ENCODE data around the gene BCAS3.

The BCAS3 gene

DNA sequence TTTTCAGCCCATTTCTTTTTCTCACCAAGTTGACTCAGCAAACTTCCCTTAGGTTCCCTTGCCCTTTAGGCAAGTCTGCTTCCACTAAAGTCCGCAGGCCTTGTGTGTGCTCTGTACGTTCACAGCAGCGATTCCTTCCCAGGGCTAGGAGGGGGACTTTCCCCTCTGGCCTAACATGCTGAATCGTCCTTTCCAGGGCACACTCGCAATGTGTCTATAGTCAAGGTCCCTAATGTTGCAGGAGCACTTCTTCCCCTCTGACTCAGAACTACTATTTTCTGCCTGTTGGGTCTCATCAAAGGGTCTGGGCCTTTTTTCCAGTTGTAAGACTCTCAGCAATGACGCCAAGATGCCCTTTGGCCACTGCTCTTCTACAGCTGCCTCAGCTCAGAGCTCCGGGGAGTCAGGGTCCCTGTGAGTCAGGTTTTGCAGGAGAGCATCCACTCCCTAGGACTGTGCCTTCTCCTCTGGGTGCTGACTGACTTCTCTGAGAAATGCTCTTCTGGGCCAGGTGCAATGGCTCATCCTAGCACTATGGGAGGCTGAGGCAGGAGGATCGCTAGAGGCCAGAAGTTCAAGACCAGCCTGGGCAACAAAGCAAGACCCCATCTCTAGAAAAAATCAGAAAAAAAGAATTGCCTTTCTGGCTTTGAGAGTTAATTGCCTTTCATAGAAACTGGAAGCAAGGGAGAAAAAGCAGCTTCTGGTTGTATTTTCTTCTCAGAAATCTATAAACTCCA, 657.6 kb downstream of the BCAS3 start:
- H3K4me3 ChIP-seq (ENCODE audit: low read length), result no peak overlapping the region
- no peaks in the 10 kb centered on the region for H3K9me2 ChIP-seq (replicated peaks; ENCODE audit: control insufficient read depth, low read length)
- H3K79me2 ChIP-seq (ENCODE audit: control insufficient read depth, low read length), result no peaks in the 10 kb centered on the region
- H3K36me3 ChIP-seq (ENCODE audit: control insufficient read depth, low read length), result no peaks in the 10 kb centered on the region
- TF ChIP-seq EZH2phosphoT487 (IDR thresholded peaks at IDR 0.05; ENCODE audit: borderline replicate concordance, low read length) (no peak), CTCF (IDR thresholded peaks at IDR 0.05; ENCODE audit: low read depth, low read length, poor library complexity, severe bottlenecking) (no peak)
- H3K4me2 ChIP-seq (ENCODE audit: low read length), result no peak overlapping the region
- no peak overlapping the region for H3K27ac ChIP-seq (ENCODE audit: low read depth, low read length)
- no peaks in the 10 kb centered on the region for H3K27me3 ChIP-seq (ENCODE audit: control insufficient read depth, low read length)
- H3K9me3 ChIP-seq (ENCODE audit: control insufficient read depth, insufficient read depth, low read length), result no peaks in the 10 kb centered on the region
- H4K20me1 ChIP-seq (ENCODE audit: control insufficient read depth, insufficient read depth, low read depth, low read length), result no peaks in the 10 kb centered on the region
- no peaks in the 10 kb centered on the region for H3K4me1 ChIP-seq (ENCODE audit: control insufficient read depth, low read length)
- no peaks in the 10 kb centered on the region for H3F3A ChIP-seq (ENCODE audit: control insufficient read depth, insufficient read depth)

DNA sequence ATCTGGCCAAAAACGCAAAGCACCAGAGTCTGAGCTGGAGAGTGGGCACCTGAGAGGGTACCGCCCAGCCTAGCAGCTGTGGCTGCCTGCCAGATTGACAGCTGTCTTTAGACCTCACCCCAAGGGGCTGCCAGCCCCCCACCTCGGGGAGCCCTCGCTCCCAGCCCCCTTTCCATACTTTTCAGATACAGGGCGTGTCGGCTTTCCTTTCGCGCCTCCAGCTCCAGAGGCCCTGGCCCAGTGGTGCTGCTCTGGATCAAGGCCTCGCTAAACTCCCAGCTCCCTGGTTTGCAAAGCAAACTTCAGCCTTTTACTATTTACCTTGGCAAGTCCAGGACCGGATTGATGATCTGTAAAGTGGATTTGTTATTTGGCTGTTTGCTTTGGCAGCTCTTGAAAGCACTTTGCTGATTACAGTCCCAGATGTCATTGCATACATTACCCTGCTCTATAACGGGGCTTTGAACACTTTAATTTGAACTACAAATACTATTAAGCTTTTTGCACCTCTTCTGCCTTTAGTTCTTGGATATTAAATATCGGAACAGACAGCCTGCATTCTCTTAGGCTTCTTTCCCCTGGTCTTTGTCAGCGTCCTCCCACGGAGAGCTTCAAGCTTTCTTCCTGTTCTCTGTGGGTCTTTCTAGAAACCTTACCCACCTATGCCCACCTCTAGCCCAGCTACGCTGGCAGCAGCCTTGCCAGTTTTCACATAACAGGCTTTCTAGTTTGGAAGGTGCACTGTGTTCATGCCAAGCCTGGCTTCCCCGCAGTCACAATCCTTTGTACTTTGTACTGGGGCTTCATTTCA, 658.4 kb downstream of the BCAS3 start:
- H3K79me2 ChIP-seq (ENCODE audit: control insufficient read depth, low read length), result no peaks in the 10 kb centered on the region
- TF ChIP-seq CTCF (IDR thresholded peaks at IDR 0.05; ENCODE audit: low read depth, low read length, poor library complexity, severe bottlenecking) (no peak), EZH2phosphoT487 (IDR thresholded peaks at IDR 0.05; ENCODE audit: borderline replicate concordance, low read length) (no peak)
- H3K27me3 ChIP-seq (ENCODE audit: control insufficient read depth, low read length), result no peaks in the 10 kb centered on the region
- no peaks in the 10 kb centered on the region for H3K9me3 ChIP-seq (ENCODE audit: control insufficient read depth, insufficient read depth, low read length)
- H3K4me3 ChIP-seq (ENCODE audit: low read length), result no peak overlapping the region
- no peak overlapping the region for H3K27ac ChIP-seq (ENCODE audit: low read depth, low read length)
- H3F3A ChIP-seq (ENCODE audit: control insufficient read depth, insufficient read depth), result no peaks in the 10 kb centered on the region
- no peaks in the 10 kb centered on the region for H3K36me3 ChIP-seq (ENCODE audit: control insufficient read depth, low read length)
- H4K20me1 ChIP-seq (ENCODE audit: control insufficient read depth, insufficient read depth, low read depth, low read length), result no peaks in the 10 kb centered on the region
- no peaks in the 10 kb centered on the region for H3K9me2 ChIP-seq (replicated peaks; ENCODE audit: control insufficient read depth, low read length)
- no peak overlapping the region for H3K4me2 ChIP-seq (ENCODE audit: low read length)
- no peaks in the 10 kb centered on the region for H3K4me1 ChIP-seq (ENCODE audit: control insufficient read depth, low read length)

DNA sequence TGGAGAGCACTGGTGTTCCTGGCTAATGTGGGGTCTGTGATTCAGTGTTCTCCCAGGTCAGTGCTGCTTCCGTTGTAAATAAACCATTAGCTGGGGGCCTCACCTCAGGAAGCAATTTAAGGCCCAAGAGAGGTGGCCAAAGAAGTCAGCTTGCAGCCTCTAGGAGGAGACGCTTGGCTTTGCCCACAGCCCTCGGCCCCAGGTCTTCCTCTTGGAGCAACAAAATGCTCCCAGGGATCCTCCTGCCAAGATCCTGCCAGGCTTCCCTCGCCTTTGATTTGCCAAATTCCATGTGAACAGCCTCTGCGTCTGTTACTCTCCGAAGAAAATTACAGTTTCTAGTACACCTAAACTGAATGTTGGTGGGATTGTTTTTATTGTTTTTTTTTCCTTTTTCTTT, 659.6 kb downstream of the BCAS3 start:
- no peaks in the 10 kb centered on the region for H3K36me3 ChIP-seq (ENCODE audit: control insufficient read depth, low read length)
- H3K4me1 ChIP-seq (ENCODE audit: control insufficient read depth, low read length), result no peaks in the 10 kb centered on the region
- TF ChIP-seq EZH2phosphoT487 (IDR thresholded peaks at IDR 0.05; ENCODE audit: borderline replicate concordance, low read length), result no peak
- no peak for TF ChIP-seq CTCF (IDR thresholded peaks at IDR 0.05; ENCODE audit: low read depth, low read length, poor library complexity, severe bottlenecking)
- H3K9me2 ChIP-seq (replicated peaks; ENCODE audit: control insufficient read depth, low read length), result no peaks in the 10 kb centered on the region
- no peaks in the 10 kb centered on the region for H3K79me2 ChIP-seq (ENCODE audit: control insufficient read depth, low read length)
- H3K27ac ChIP-seq (ENCODE audit: low read depth, low read length), result no peak overlapping the region
- H3K4me2 ChIP-seq (ENCODE audit: low read length), result no peak overlapping the region
- no peaks in the 10 kb centered on the region for H3K27me3 ChIP-seq (ENCODE audit: control insufficient read depth, low read length)
- H3K9me3 ChIP-seq (ENCODE audit: control insufficient read depth, insufficient read depth, low read length), result no peaks in the 10 kb centered on the region
- H3K4me3 ChIP-seq (ENCODE audit: low read length), result no peak overlapping the region
- no peaks in the 10 kb centered on the region for H4K20me1 ChIP-seq (ENCODE audit: control insufficient read depth, insufficient read depth, low read depth, low read length)
- no peaks in the 10 kb centered on the region for H3F3A ChIP-seq (ENCODE audit: control insufficient read depth, insufficient read depth)

Data from DOHH2 (cell line).